CD8-positive, alpha-beta memory T cell (primary cell): ENCODE data around the gene FOS. TPM values are rescaled to one million over a fixed set of nuclear protein-coding genes. Genes with fewer than 3 reads are reported as not detected.

Experiments
- CTCF ChIA-PET: fragments of 350-600 bp; sonication (Branson Sonifier 250); formaldehyde crosslinking; loops from one replicate; lab custom pipeline; 2021; ENCODE audit warnings: antibody characterized with exemption; lab: Charles Lee
- POLR2A ChIA-PET: fragments of 350-600 bp; sonication (Branson Sonifier 250); formaldehyde crosslinking; loops from one replicate; lab custom pipeline; 2021; ENCODE audit warnings: antibody characterized with exemption; lab: Charles Lee
- DNase-seq, 5 donors: peaks; one replicate each; pipeline versions ENCODE4 v3.0.0 to v3.0.0-alpha.2; 2020 to 2022; ENCODE audit warnings: mixed read lengths in 1 of 5
- H3K27ac ChIP-seq: one replicate; pipeline ENCODE4 v1.7.0; 2013; ENCODE audit warnings: low read depth, mild to moderate bottlenecking, low read length, moderate library complexity
- H3K27me3 ChIP-seq: 2 replicates; pipeline ENCODE4 v1.7.0; 2013; ENCODE audit warnings: low read length, mild to moderate bottlenecking; ENCODE audit not compliant: insufficient read depth, poor library complexity, severe bottlenecking
- H3K36me3 ChIP-seq: 2 replicates; pipeline ENCODE4 v1.7.0; 2013; ENCODE audit warnings: mild to moderate bottlenecking, low read length, moderate library complexity; ENCODE audit not compliant: insufficient read depth
- H3K4me1 ChIP-seq: 2 replicates; pipeline ENCODE4 v1.7.0; 2013; ENCODE audit warnings: mild to moderate bottlenecking, low read length, moderate library complexity; ENCODE audit not compliant: insufficient read depth
- H3K4me3 ChIP-seq: 2 replicates; pipeline ENCODE4 v1.7.0; 2013; ENCODE audit warnings: mild to moderate bottlenecking, low read length
- H3K9me3 ChIP-seq: 2 replicates; pipeline ENCODE4 v1.7.0; 2013; ENCODE audit warnings: mild to moderate bottlenecking, low read length
- H3K27ac Mint-ChIP-seq, 8 donors: one replicate each; pipeline ENCODE4 v1.8.0; 2020 to 2021; ENCODE audit warnings: mixed read lengths in 8 of 8, mild to moderate bottlenecking in 6 of 8, inconsistent platforms in 3 of 8, moderate library complexity in 3 of 8
- H3K27me3 Mint-ChIP-seq, 2 donors: one replicate each; pipeline ENCODE4 v1.8.0; 2020 to 2021; ENCODE audit warnings: mixed read lengths in 2 of 2, mild to moderate bottlenecking in 1 of 2, moderate library complexity in 1 of 2
- H3K36me3 Mint-ChIP-seq, 3 donors: one replicate each; pipeline ENCODE4 v1.8.0; 2020 to 2021; ENCODE audit warnings: mixed read lengths in 3 of 3, inconsistent platforms in 1 of 3, mild to moderate bottlenecking in 1 of 3
- H3K4me1 Mint-ChIP-seq, 3 donors: one replicate each; pipeline ENCODE4 v1.8.0; 2020 to 2021; ENCODE audit warnings: mixed read lengths in 3 of 3, inconsistent platforms in 1 of 3, mild to moderate bottlenecking in 1 of 3
- H3K4me3 Mint-ChIP-seq, 7 donors: one replicate each; pipeline ENCODE4 v1.8.0; 2020 to 2021; ENCODE audit warnings: mixed read lengths in 7 of 7, mild to moderate bottlenecking in 6 of 7, moderate library complexity in 4 of 7, inconsistent platforms in 2 of 7
- H3K9me3 Mint-ChIP-seq, 5 donors: one replicate each; pipeline ENCODE4 v1.8.0; 2020 to 2022; ENCODE audit warnings: mixed read lengths in 5 of 5, mild to moderate bottlenecking in 3 of 5, moderate library complexity in 2 of 5, inconsistent platforms in 1 of 5
- polyA plus RNA-seq: library from polyadenylated mRNA; unstranded; fragments of 300-500 nt; fragmentation: Illumina TruSeq; gene quantifications from one replicate; pipeline ENCODE4 v1.2.3, GENCODE V29; 2021
- total RNA-seq, 2 experiments: library from RNA; stranded (reverse); gene quantifications; one replicate each; pipeline ENCODE4 v1.2.3, GENCODE V29; 2021

The FOS gene
- total and polyA plus RNA-seq, 3 experiments from 2014 or later = 15.2 to 768 (median 16.8) TPM

GRCh38 chr14:75260025-75260763, 18.4 kb upstream of the FOS start:
- no peak overlapping the region for H3K4me3 ChIP-seq
- no peaks in the 10 kb centered on the region for H3K36me3 Mint-ChIP-seq
- peak overlapping the region; percentile 99 for H3K27ac ChIP-seq

DNA sequence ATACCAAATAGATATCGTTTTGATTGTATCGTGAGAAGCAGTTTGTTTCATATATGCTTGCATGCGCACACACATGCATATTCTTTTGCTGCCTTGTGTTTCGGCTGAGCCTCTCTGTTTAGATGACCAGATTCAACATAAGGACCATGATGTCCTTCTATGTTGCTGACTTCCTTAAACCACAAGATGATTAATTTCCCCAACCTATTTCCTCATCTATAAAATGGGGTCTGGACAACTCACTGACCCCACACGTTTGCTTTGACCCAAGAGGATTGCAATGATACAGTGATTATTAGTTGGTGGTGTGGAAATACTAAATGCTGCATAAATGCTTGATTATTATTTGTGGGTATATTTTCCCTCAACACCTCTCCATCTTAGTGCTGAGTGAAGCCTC, 16.8 kb upstream of the FOS start:
- H3K27ac ChIP-seq = no peak overlapping the region
- H3K27ac Mint-ChIP-seq = peak overlapping the region in 4 of 8 donors; percentile 35 to 74 (median 46)
- ChIA-PET CTCF (interaction anchor here (0.6 kb wide), 1 partner anchor 121 kb away, joined by 4 read pairs; no protein-coding TSS in a partner anchor), POLR2A (interaction anchor here (0.7 kb wide), 1 partner anchor 687 kb away, joined by 11 read pairs; no protein-coding TSS in a partner anchor)
- no peaks in the 10 kb centered on the region for H3K36me3 Mint-ChIP-seq
- H3K27me3 ChIP-seq = no peaks in the 10 kb centered on the region
- H3K27me3 Mint-ChIP-seq = peaks cover 0 to 11% of the 10 kb centered on the region in 2 donors
- no peaks in the 10 kb centered on the region for H3K36me3 ChIP-seq
- peak overlapping the region in 1 of 7 donors; percentile 46 for H3K4me3 Mint-ChIP-seq
- peaks cover 21% of the 10 kb centered on the region for H3K4me1 ChIP-seq
- no peak for DNase-seq
- peaks cover 22 to 35% (median 31%) of the 10 kb centered on the region in 3 donors for H3K4me1 Mint-ChIP-seq
- no peaks in the 10 kb centered on the region for H3K9me3 Mint-ChIP-seq
- H3K9me3 ChIP-seq = no peaks in the 10 kb centered on the region
- H3K4me3 ChIP-seq = no peak overlapping the region

More at GRCh38 chr14:75260025-75260763, 18.4 kb upstream of the FOS start:
- Mint-ChIP-seq H3K4me3 (peak overlapping the region; percentile 27 to 91 (median 87)), H3K9me3 (no peaks in the 10 kb centered on the region), H3K27me3 (peaks cover under 1 to 8% of the 10 kb centered on the region in 2 donors), H3K27ac (peak overlapping the region; percentile 99 to 100 (median 99)), H3K4me1 (peaks cover 22 to 35% (median 31%) of the 10 kb centered on the region in 3 donors)
- CTCF ChIA-PET = interaction anchor here (2.5 kb wide), 1 partner anchor 35 kb away, joined by 15 read pairs; no protein-coding TSS in a partner anchor
- Histone ChIP-seq H3K27me3 (no peaks in the 10 kb centered on the region), H3K4me1 (peaks cover 21% of the 10 kb centered on the region), H3K9me3 (no peaks in the 10 kb centered on the region), H3K36me3 (no peaks in the 10 kb centered on the region)
- POLR2A ChIA-PET = interaction anchor here (0.9 to 2.9 kb wide), 3 partner anchors 10 to 133 kb away, joined by 3 to 19 read pairs (median 3); partner anchors contain the start of gene NEK9
- no peak for DNase-seq

DNA sequence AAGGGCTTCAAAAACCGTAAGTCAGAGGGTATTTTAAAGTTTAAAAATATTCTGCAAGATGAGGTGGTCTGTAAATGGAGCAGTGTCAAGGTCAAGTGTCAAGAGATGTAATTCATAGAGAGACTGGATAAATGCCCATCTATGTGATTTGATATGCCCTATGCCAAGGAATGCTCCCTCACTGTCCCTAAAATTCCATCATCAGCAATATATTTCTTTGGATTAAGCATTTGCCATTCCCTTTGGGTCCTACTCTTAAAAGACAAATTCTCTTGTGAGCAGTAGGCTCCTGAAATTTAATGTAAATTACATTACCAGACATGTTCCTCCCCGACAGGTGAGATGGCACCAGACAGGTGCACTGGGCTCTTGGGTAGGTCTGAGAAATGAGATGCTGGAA, 16.0 kb upstream of the FOS start:
- no peaks in the 10 kb centered on the region for H3K27me3 ChIP-seq
- H3K27me3 Mint-ChIP-seq = peaks cover 0 to 11% of the 10 kb centered on the region in 2 donors
- no peaks in the 10 kb centered on the region for H3K36me3 ChIP-seq
- no peaks in the 10 kb centered on the region for H3K36me3 Mint-ChIP-seq
- peaks cover 21% of the 10 kb centered on the region for H3K4me1 ChIP-seq
- peak overlapping the region in 2 of 8 donors; percentile 52 to 63 for H3K27ac Mint-ChIP-seq
- no peak overlapping the region for H3K27ac ChIP-seq
- H3K9me3 Mint-ChIP-seq = no peaks in the 10 kb centered on the region
- ChIA-PET POLR2A (no interaction called here), CTCF (no interaction called here)
- H3K9me3 ChIP-seq = no peaks in the 10 kb centered on the region
- H3K4me3 ChIP-seq = no peak overlapping the region
- H3K4me1 Mint-ChIP-seq = peaks cover 17 to 28% (median 24%) of the 10 kb centered on the region in 3 donors
- DNase-seq = no peak
- H3K4me3 Mint-ChIP-seq = no peak overlapping the region

GRCh38 chr14:75264036-75264435, 14.6 kb upstream of the FOS start:
- no peak overlapping the region for H3K4me3 ChIP-seq
- POLR2A ChIA-PET = no interaction called here
- DNase-seq = no peak
- H3K27me3 Mint-ChIP-seq = peaks cover 4 to 9% of the 10 kb centered on the region in 2 donors
- H3K4me1 Mint-ChIP-seq = peaks cover 12 to 18% (median 16%) of the 10 kb centered on the region in 3 donors
- no peaks in the 10 kb centered on the region for H3K36me3 ChIP-seq
- CTCF ChIA-PET = no interaction called here
- no peaks in the 10 kb centered on the region for H3K36me3 Mint-ChIP-seq
- peaks cover 12% of the 10 kb centered on the region for H3K4me1 ChIP-seq
- H3K27ac ChIP-seq = no peak overlapping the region
- no peaks in the 10 kb centered on the region for H3K9me3 Mint-ChIP-seq
- H3K4me3 Mint-ChIP-seq = no peak overlapping the region
- H3K27ac Mint-ChIP-seq = peak overlapping the region in 1 of 8 donors; percentile 24
- H3K27me3 ChIP-seq = no peaks in the 10 kb centered on the region
- H3K9me3 ChIP-seq = no peaks in the 10 kb centered on the region

- DNase-seq = no peak
- no peaks in the 10 kb centered on the region for H3K36me3 Mint-ChIP-seq
- no peaks in the 10 kb centered on the region for H3K27me3 ChIP-seq
- H3K4me1 Mint-ChIP-seq = peaks cover 2 to 4% (median 4%) of the 10 kb centered on the region in 3 donors
- H3K9me3 ChIP-seq = no peaks in the 10 kb centered on the region
- H3K4me1 ChIP-seq = no peaks in the 10 kb centered on the region
- H3K36me3 ChIP-seq = no peaks in the 10 kb centered on the region
- POLR2A ChIA-PET = no interaction called here
- peaks cover 7 to 13% of the 10 kb centered on the region in 2 donors for H3K27me3 Mint-ChIP-seq
- no peak overlapping the region for H3K27ac ChIP-seq
- H3K9me3 Mint-ChIP-seq = no peaks in the 10 kb centered on the region
- H3K4me3 Mint-ChIP-seq = no peak overlapping the region
- CTCF ChIA-PET = interaction anchor here (0.7 to 1.4 kb wide), 6 partner anchors 9 to 28 kb away, joined by 3 to 5 read pairs (median 3); partner anchors contain the start of gene FOS
- no peak overlapping the region for H3K4me3 ChIP-seq
- peak overlapping the region in 3 of 8 donors; percentile 13 to 76 (median 23) for H3K27ac Mint-ChIP-seq
Measured at GRCh38 chr14:75267141-75267721, 11.4 kb upstream of the FOS start.

DNA sequence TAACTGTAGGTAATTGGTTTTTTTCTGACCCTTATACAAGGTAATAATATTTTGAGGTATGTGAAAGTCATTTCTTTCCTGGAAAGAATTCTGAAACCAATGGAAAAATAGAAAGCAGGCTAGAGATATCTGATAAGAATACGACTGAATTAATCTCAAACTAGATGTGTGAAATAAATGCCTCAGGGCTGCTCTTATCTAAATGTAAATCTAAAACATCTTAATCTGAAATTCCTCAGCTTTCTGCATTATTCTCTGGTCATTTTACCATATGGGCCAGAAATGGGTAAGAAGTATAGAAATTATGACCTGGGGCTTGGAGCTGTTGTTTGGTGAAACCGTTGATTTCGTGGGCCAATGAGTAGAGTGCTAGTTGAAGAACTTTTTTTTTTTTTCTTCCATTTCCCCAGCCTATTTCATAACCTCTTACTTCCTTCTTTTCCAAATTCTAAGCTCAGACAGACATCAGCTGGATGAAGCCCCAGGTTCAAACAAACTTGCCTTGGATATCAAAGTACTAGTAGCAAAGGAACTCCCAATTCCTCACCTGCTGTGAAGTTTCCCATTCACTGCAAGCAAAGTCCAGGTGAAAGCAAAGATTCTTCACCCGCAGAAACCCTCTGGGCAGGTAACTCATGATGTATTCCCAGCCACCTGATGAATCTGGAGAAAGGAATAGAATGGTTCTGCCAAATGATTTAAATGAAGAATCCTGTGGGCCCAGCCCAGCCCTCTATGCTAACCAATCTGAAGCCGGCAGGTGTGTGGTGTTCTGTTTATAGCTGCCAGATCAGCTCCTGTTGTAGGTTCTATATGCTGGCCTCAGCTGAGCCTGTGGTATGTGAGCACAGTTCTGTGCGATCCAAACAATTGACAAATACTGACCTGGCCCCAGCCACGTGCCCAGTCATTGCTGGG, 9.7 kb upstream of the FOS start:
- POLR2A ChIA-PET = no interaction called here
- DNase-seq = peak in 1 of 5 donors; percentile 28
- H3K36me3 Mint-ChIP-seq = no peaks in the 10 kb centered on the region

GRCh38 chr14:75271514-75271913, 7.1 kb upstream of the FOS start:
- no peak overlapping the region for H3K4me3 ChIP-seq
- no peaks in the 10 kb centered on the region for H3K9me3 ChIP-seq
- peaks cover 9% of the 10 kb centered on the region for H3K27me3 ChIP-seq
- Mint-ChIP-seq H3K9me3 (no peaks in the 10 kb centered on the region), H3K27ac (peak overlapping the region in 1 of 8 donors; percentile 43), H3K4me1 (peaks cover 32 to 37% (median 32%) of the 10 kb centered on the region in 3 donors), H3K4me3 (no peak overlapping the region), H3K36me3 (no peaks in the 10 kb centered on the region), H3K27me3 (peaks cover 15 to 31% of the 10 kb centered on the region in 2 donors)
- H3K4me1 ChIP-seq = peaks cover 29% of the 10 kb centered on the region
- H3K27ac ChIP-seq = no peak overlapping the region
- no peak for DNase-seq
- POLR2A ChIA-PET = interaction anchor here (0.7 kb wide), 1 partner anchor 38 kb away, joined by 5 read pairs; no protein-coding TSS in a partner anchor
- CTCF ChIA-PET = no interaction called here
- H3K36me3 ChIP-seq = no peaks in the 10 kb centered on the region

More for the DNA sequence above, 9.7 kb upstream of the FOS start:
- Mint-ChIP-seq H3K27me3 (peaks cover 11 to 21% of the 10 kb centered on the region in 2 donors), H3K4me3 (no peak overlapping the region), H3K27ac (peak overlapping the region in 1 of 8 donors; percentile 19), H3K9me3 (no peaks in the 10 kb centered on the region), H3K4me1 (peaks cover 8 to 12% (median 10%) of the 10 kb centered on the region in 3 donors)
- H3K27ac ChIP-seq = no peak overlapping the region
- H3K4me1 ChIP-seq = peaks cover 2% of the 10 kb centered on the region
- H3K27me3 ChIP-seq = no peaks in the 10 kb centered on the region
- CTCF ChIA-PET = interaction anchor here (0.9 kb wide), 1 partner anchor 15 kb away, joined by 3 read pairs; no protein-coding TSS in a partner anchor
- no peaks in the 10 kb centered on the region for H3K36me3 ChIP-seq
- no peaks in the 10 kb centered on the region for H3K9me3 ChIP-seq
- H3K4me3 ChIP-seq = no peak overlapping the region
